ENCODE data around the gene OCA2.
"Not testable (repeated sequence)": the region's sequence is repeated elsewhere in the genome, so short reads cannot be mapped to it uniquely, and the experiment has no call there.

Gene OCA2

DNA sequence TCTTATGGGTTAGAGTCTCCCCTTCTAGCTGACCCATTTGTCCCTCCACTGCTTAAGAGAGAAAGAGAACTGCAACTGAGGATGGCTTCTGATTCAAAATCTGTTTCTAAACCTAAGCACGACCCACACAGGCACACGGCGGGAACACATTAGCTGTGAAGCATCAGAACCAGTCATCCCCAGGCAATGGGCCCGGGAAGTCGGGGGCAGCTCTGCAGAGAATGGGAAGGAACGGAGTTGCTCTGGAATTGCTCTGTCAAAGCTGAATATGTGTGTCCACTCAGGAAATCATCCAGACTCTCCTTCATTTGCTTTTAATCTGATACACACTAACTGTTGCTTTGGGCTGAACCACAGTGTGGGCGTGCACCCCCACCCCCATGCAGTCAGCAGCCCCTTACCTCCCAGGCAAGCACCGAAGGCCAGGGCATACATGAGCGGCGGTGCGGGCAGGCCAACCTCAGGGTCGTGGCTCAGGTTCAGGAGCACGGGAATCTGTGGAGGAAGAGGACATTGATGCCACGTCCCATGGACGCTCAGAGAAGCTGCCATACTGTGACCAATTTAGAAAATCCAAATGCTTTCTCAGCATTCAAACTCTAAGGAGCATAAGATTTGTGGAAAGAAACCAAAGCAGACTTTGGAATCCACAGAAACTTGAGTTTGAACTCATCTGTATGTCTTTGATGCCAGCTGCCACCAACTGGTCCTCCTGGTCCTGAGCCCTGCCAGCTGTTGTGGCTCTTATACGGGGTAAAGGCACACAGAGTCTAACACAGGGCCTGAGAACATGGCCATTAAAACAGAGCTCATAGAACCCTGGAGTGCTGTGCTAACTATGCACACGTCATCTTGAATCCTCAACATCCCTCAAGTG, 247.9 kb downstream of the OCA2 start:
- whole genome bisulfite sequencing = 95% methylated on average over 17 of the region's 17 CpGs
- Histone ChIP-seq H3K9ac (ENCODE audit: low read depth, low read length) (no peak overlapping the region), H3K27ac (ENCODE audit: low read depth, low read length) (no peak overlapping the region), H3K4me1 (ENCODE audit: insufficient read depth, low read length) (no peaks in the 10 kb centered on the region), H3K4me3 (ENCODE audit: low read length) (no peak overlapping the region), H3K27me3 (ENCODE audit: insufficient read depth, low read length) (no peaks in the 10 kb centered on the region), H3K36me3 (ENCODE audit: insufficient read depth, low read length) (no peaks in the 10 kb centered on the region), H3K9me3 (ENCODE audit: insufficient read depth, low read depth, low read length) (0 out of 2 replicates have a peak, but pooled peaks cover 6% of the 10 kb centered on the region)

DNA sequence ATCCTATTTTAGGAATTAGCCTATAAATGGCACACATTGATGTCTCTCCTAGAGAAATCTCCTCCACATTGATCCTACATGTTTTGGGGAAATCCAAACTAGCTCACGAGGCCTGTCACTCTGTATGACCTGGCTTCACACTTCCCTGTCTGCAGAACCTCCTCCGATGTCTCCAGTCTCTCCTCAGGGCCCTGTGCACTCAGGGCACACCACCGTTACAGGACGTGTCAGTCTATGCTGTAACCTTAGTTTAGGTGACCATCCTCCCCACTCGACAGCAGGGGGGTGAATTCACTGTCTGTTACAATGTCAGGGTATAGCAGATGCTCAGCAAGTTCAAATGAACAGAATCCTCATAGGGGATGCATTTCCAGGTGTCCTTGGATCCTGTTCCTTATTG, 249.1 kb downstream of the OCA2 start:
- no peak overlapping the region for H3K4me3 ChIP-seq (ENCODE audit: low read length)
- no peaks in the 10 kb centered on the region for H3K4me1 ChIP-seq (ENCODE audit: insufficient read depth, low read length)
- 92% methylated on average over 5 of the region's 5 CpGs for WGBS
- no peak overlapping the region for H3K9ac ChIP-seq (ENCODE audit: low read depth, low read length)
- H3K27me3 ChIP-seq (ENCODE audit: insufficient read depth, low read length) = no peaks in the 10 kb centered on the region
- no peak overlapping the region for H3K27ac ChIP-seq (ENCODE audit: low read depth, low read length)
- H3K9me3 ChIP-seq (ENCODE audit: insufficient read depth, low read depth, low read length) = 0 out of 2 replicates have a peak, but pooled peaks cover 6% of the 10 kb centered on the region
- H3K36me3 ChIP-seq (ENCODE audit: insufficient read depth, low read length) = no peaks in the 10 kb centered on the region

DNA sequence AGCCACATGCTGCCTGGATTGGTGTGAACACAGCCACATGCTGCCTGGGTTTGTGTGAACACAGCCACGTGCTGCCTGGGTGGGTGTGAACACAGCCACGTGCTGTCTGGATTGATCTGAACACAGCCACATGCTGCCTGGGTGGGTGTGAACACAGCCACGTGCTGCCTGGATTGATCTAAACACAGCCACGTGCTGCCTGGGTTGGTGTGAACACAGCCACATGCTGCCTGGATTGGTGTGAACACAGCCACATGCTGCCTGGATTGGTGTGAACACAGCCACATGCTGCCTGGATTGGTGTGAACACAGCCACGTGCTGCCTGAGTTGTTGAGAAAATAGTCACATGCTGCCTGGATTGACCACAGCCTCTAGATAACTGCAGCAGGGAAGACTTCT, 250.2 kb downstream of the OCA2 start:
- not testable (repeated sequence) for H3K9me3 ChIP-seq (ENCODE audit: insufficient read depth, low read depth, low read length); H3K4me3 ChIP-seq (ENCODE audit: low read length); H3K36me3 ChIP-seq (ENCODE audit: insufficient read depth, low read length); H3K27me3 ChIP-seq (ENCODE audit: insufficient read depth, low read length); H3K9ac ChIP-seq (ENCODE audit: low read depth, low read length); H3K27ac ChIP-seq (ENCODE audit: low read depth, low read length); H3K4me1 ChIP-seq (ENCODE audit: insufficient read depth, low read length)
- WGBS = 78% methylated on average over 5 of the region's 5 CpGs

DNA sequence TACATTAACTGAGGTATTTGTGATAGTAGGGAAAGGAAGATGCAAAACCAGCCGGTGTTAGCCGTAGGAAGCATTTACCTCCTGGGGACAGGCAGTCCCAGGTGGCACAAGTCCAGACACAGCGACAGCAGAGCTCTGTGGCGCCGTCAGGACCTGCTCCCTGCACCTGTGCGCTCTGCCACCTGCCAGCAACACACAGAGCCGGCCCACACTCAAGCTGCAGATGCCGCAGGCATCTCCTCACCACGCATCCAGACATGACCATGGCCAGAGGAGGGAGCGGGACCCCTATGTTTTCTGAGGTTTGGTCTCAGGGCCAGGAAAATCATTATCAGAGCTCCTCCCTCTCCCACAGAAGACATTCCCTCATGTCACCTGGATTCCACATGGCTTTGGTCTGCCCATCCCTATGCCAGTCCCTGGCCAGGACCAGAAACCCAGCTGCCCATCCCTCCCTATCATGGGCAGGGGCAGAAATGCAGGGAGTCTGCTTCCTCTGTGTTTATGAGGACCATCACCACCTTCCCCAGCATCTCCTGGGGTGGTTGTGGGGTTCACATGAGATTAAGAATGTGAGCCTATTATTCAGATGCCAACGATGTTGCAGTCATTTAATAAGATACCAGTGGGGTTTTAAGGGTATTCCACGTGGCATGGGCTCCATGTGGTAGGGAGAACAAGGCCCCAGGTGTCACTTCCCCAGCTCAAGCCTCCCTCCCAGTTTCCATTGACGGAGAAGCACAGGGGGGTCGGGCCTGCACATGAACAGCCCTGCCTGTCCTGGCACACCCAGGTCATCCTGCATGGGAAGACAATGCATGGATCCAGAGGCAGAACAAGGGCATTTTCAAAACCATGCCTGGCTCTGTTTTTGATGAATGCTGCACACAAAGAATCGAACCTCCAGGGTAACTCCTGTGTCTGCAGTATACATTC, 251.1 kb downstream of the OCA2 start:
- H3K4me3 ChIP-seq (ENCODE audit: low read length) = no peak overlapping the region
- no peak overlapping the region for H3K27ac ChIP-seq (ENCODE audit: low read depth, low read length)
- WGBS = 93% methylated on average over 15 of the region's 15 CpGs

DNA sequence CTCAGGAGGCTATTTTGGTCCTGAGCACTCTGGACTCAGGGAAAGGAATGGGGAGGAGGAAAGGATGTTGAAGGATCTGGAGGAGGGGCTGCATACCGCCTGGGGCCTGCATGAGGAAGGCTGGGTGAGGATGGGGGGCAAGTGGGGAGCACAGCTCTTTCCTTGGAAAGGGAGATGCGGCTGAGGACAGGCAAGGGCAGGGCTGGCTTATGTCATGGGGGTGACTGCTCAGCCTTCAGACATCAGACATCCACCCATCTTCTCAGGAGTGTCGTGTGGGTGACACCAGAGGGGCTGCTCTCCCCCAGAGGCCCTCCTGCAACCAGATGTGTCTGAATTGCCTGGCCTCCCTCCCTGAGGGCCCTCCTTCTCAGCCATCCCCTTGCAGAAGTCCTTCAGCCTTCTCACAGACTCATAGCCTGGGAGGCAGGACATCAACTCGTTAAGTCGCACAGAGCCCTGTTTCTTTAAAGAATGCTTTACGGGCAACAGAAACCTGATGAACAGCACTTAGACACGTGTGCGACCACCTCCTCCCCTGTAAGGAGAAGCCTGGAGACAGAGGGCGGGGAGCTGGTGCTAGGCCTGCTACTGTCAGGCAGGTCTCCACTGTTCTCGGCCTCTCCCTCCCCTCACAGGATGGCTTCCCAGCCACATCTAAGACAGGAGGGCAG, 252.3 kb downstream of the OCA2 start:
- Histone ChIP-seq H3K4me1 (ENCODE audit: insufficient read depth, low read length) (no peaks in the 10 kb centered on the region), H3K9me3 (ENCODE audit: insufficient read depth, low read depth, low read length) (0 out of 2 replicates have a peak, but pooled peaks cover 6% of the 10 kb centered on the region), H3K9ac (ENCODE audit: low read depth, low read length) (no peak overlapping the region), H3K4me3 (ENCODE audit: low read length) (no peak overlapping the region), H3K27ac (ENCODE audit: low read depth, low read length) (no peak overlapping the region), H3K27me3 (ENCODE audit: insufficient read depth, low read length) (no peaks in the 10 kb centered on the region), H3K36me3 (ENCODE audit: insufficient read depth, low read length) (no peaks in the 10 kb centered on the region)
- 93% methylated on average over 10 of the region's 10 CpGs for WGBS

More for the DNA sequence above, 251.1 kb downstream of the OCA2 start:
- no peaks in the 10 kb centered on the region for H3K27me3 ChIP-seq (ENCODE audit: insufficient read depth, low read length)
- H3K9me3 ChIP-seq (ENCODE audit: insufficient read depth, low read depth, low read length) = 0 out of 2 replicates have a peak, but pooled peaks cover 6% of the 10 kb centered on the region
- no peak overlapping the region for H3K9ac ChIP-seq (ENCODE audit: low read depth, low read length)
- no peaks in the 10 kb centered on the region for H3K36me3 ChIP-seq (ENCODE audit: insufficient read depth, low read length)
- no peaks in the 10 kb centered on the region for H3K4me1 ChIP-seq (ENCODE audit: insufficient read depth, low read length)

DNA sequence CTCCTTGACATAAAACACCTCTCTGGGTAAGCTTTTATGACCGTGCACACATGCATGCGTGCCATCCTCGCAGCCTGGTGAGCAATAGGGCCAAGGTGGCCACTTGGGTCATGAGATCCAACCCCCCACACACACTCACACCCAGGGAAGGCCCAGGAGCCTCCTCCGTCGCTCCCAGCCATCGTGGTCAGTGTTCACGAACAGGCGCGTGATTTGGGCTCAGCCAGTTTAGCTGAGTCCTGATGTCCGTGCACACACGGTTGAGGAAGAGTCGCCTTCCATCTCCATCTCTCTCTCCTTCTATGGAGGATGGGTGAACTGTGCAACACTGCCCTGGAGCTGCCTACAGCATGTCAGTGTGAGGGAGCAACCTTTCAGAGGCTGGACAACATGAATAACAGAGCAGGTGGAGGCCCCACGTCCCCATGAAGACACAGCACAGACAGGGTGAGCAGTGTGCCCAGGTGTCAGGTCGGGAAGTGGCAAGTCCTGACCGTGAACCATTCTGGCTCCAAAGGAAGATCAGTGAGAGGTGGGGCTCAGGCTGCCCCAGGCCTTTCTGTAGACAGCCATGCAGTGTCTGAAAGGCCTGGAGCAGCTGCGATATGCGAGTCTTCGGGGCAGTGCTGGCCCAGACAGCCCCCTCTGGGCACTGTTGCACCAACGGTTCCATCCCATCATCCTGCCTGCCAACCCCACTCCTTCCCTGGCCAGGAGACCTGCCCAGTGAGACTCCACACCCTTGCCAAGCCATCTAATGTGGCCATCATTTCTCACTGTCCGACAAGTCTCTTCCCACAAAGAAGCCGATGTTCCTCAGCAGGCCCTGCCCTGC, 253.4 kb downstream of the OCA2 start:
- Histone ChIP-seq H3K9ac (ENCODE audit: low read depth, low read length) (no peak overlapping the region), H3K4me1 (ENCODE audit: insufficient read depth, low read length) (no peaks in the 10 kb centered on the region), H3K27me3 (ENCODE audit: insufficient read depth, low read length) (no peaks in the 10 kb centered on the region), H3K4me3 (ENCODE audit: low read length) (no peak overlapping the region), H3K9me3 (ENCODE audit: insufficient read depth, low read depth, low read length) (0 out of 2 replicates have a peak, but pooled peaks cover 6% of the 10 kb centered on the region), H3K36me3 (ENCODE audit: insufficient read depth, low read length) (no peaks in the 10 kb centered on the region), H3K27ac (ENCODE audit: low read depth, low read length) (no peak overlapping the region)
- WGBS = 90% methylated on average over 21 of the region's 21 CpGs

DNA sequence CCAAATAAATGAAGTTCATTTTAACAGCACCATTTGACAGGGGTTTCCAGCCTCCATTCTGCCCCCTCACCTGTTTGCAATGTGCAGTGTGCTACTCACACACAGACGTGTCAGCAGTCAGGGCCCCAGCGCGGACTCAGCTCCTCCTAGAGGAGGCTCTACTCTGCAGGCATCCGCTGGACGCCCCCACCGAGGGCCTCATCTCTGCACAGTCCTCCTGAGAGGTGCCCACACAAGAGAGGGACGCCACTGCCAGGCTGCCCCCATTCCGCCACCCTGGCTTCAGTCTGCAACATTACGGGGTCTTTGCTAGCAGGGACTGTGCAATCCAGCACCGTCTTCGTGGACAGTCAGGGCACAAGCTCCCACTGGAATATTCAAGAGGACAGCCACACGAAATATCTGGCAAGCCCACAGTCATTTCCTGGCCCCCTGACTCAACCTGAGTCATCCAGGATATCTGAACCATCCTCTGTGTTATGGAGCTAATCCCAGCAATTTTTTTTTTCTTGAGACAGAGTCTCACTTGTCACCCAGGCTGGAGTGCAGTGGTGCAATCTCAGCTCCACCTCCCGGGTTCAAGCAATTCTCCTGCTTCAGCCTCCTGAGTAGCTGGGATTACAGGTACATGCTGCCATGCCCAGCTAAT, 255.0 kb downstream of the OCA2 start:
- H3K36me3 ChIP-seq (ENCODE audit: insufficient read depth, low read length) = no peaks in the 10 kb centered on the region
- 0 out of 2 replicates have a peak, but pooled peaks cover 6% of the 10 kb centered on the region for H3K9me3 ChIP-seq (ENCODE audit: insufficient read depth, low read depth, low read length)
- no peak overlapping the region for H3K9ac ChIP-seq (ENCODE audit: low read depth, low read length)
- 92% methylated on average over 13 of the region's 13 CpGs for WGBS
- H3K27me3 ChIP-seq (ENCODE audit: insufficient read depth, low read length) = no peaks in the 10 kb centered on the region
- no peak overlapping the region for H3K27ac ChIP-seq (ENCODE audit: low read depth, low read length)
- no peaks in the 10 kb centered on the region for H3K4me1 ChIP-seq (ENCODE audit: insufficient read depth, low read length)
- H3K4me3 ChIP-seq (ENCODE audit: low read length) = no peak overlapping the region

DNA sequence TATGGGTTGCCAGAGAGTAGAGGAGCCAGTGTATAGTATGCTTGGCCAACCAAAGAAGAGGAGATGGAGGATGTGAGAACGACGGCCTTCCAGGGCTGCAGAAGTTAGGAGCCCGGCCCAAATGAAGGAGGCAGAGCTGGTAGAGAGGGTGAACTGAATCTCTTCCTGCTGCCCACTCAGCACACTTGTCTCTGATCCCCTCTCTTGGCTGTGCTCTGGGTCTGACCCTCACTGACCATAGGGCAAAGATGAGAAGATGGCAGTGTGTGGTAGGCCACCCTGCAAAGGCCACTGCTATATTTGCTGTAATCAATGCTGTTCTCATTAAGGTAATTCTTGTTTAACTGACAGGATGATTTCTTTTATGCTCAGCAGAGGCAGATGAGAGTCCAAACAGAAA, 256.0 kb downstream of the OCA2 start:
- H3K27ac ChIP-seq (ENCODE audit: low read depth, low read length) = no peak overlapping the region
- WGBS = 96% methylated on average over 3 of the region's 3 CpGs
- no peak overlapping the region for H3K4me3 ChIP-seq (ENCODE audit: low read length)
- H3K27me3 ChIP-seq (ENCODE audit: insufficient read depth, low read length) = no peaks in the 10 kb centered on the region
- no peak overlapping the region for H3K9ac ChIP-seq (ENCODE audit: low read depth, low read length)
- no peaks in the 10 kb centered on the region for H3K9me3 ChIP-seq (ENCODE audit: insufficient read depth, low read depth, low read length)
- no peaks in the 10 kb centered on the region for H3K4me1 ChIP-seq (ENCODE audit: insufficient read depth, low read length)
- H3K36me3 ChIP-seq (ENCODE audit: insufficient read depth, low read length) = no peaks in the 10 kb centered on the region

DNA sequence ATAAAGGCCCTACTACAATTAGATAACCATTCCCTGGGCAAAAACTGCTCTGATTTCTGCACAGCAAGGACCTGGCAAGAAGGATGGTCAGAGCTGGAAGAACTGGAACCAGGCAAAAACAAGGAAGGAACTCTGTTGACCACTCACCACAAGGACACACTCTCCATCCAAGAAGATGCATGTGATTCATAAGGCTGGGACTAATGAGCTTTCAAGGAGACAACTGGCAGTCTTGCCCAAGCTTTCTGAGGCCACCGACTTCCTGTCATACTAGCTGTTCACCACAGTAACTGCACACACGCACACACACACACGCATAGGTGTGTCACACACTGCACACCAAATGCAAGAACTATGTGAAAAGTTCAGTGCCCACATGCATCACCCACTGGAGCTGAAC, 256.6 kb downstream of the OCA2 start:
- Histone ChIP-seq H3K27me3 (ENCODE audit: insufficient read depth, low read length) (no peaks in the 10 kb centered on the region), H3K4me1 (ENCODE audit: insufficient read depth, low read length) (no peaks in the 10 kb centered on the region), H3K4me3 (ENCODE audit: low read length) (no peak overlapping the region), H3K9me3 (ENCODE audit: insufficient read depth, low read depth, low read length) (no peaks in the 10 kb centered on the region), H3K9ac (ENCODE audit: low read depth, low read length) (no peak overlapping the region), H3K36me3 (ENCODE audit: insufficient read depth, low read length) (no peaks in the 10 kb centered on the region), H3K27ac (ENCODE audit: low read depth, low read length) (no peak overlapping the region)
- WGBS = 96% methylated on average over 3 of the region's 3 CpGs

Measured in HUES64 (cell line).